Esophagus muscularis mucosa (tissue), 4 donors: ENCODE measurements around the gene SYNJ2. TPM values are rescaled to one million over a fixed set of nuclear protein-coding genes. Genes with fewer than 3 reads are reported as not detected.
A peak's percentile ranks its signal among the peaks of the same experiment; 100 is the strongest.

Experiments used
- DNase-seq: peaks from one replicate; pipeline ENCODE4 v3.0.0-alpha.2; 2017; ENCODE audit errors: extremely low spot score
- H3K27ac ChIP-seq, 4 donors: fragments of 200-600 bp; sonication (generic); replicated peaks in 1 of 4; 1 replicate in 3 of 4; 2 replicates in 1 of 4; pipeline ENCODE4 v1.5.1; 2016 to 2019; ENCODE audit warnings: mild to moderate bottlenecking in 1 of 4
- H3K27me3 ChIP-seq, 4 donors: fragments of 200-600 bp; sonication (generic); one replicate each; pipeline versions ENCODE4 v1.5.1 to v1.6.0; 2016 to 2019
- H3K36me3 ChIP-seq, 4 donors: fragments of 200-600 bp; sonication (generic); one replicate each; pipeline ENCODE4 v1.5.1; 2016 to 2019
- H3K4me1 ChIP-seq, 4 donors: fragments of 200-600 bp; sonication (generic); one replicate each; pipeline ENCODE4 v1.5.1; 2016 to 2019
- H3K4me3 ChIP-seq, 4 donors: fragments of 200-600 bp; sonication (generic); 1 replicate in 2 of 4; 2 replicates in 2 of 4; pipeline ENCODE4 v1.5.1; 2016 to 2019; ENCODE audit warnings: mild to moderate bottlenecking in 4 of 4, moderate library complexity in 1 of 4
- H3K9me3 ChIP-seq, 4 donors: fragments of 200-600 bp; sonication (generic); 1 replicate in 3 of 4; 2 replicates in 1 of 4; pipeline ENCODE4 v1.5.1; 2016 to 2019
- EP300 ChIP-seq: sonication (generic); formaldehyde crosslinking; IDR thresholded peaks from one replicate; pipeline ENCODE4 v1.6.1; 2017; ENCODE audit warnings: antibody characterized with exemption
- POLR2A ChIP-seq: fragments of 450-650 bp; IDR thresholded peaks from one replicate; pipeline ENCODE4 v1.6.1; 2017; ENCODE audit warnings: antibody characterized with exemption, moderate library complexity, mild to moderate bottlenecking, low read depth
- POLR2AphosphoS5 ChIP-seq, 2 donors: sonication (generic); formaldehyde crosslinking; IDR thresholded peaks; one replicate each; pipeline ENCODE4 v1.6.1; 2017; ENCODE audit warnings: antibody characterized with exemption in 2 of 2
- WGBS: methylation state at CpG from one replicate; pipeline ENCODE4 v1.1.5; 2018; 5-methylcytosine and 5-hydroxymethylcytosine counted together
- intact Hi-C: fragments of 100-400 bp; cut with DNase I; formaldehyde crosslinking; loops from one replicate; pipeline ENCODE4 v1.15.1; 2023
- total RNA-seq, 4 donors: library from RNA; depleted of rRNA; stranded (reverse); fragments of >200 nt; gene quantifications; one replicate each; pipeline versions ENCODE4 v1.1.0 to v1.2.1, GENCODE V29; 2016
- TF ChIP-seq, protein P1 (sequence below), 3 experiments: fragments of 200-600 bp in 2 of 3; fragments of 450-650 bp in 1 of 3; sonication (generic) in 2 of 3; IDR thresholded peaks; one replicate each; pipeline ENCODE4 v1.5.1; 2017 to 2019; ENCODE audit warnings: antibody characterized with exemption in 3 of 3, mild to moderate bottlenecking in 2 of 3, moderate library complexity in 1 of 3

SYNJ2 gene
- total RNA-seq, 4 donors from 2014 or later, result 17.0 to 25.3 (median 25.1) TPM

DNA sequence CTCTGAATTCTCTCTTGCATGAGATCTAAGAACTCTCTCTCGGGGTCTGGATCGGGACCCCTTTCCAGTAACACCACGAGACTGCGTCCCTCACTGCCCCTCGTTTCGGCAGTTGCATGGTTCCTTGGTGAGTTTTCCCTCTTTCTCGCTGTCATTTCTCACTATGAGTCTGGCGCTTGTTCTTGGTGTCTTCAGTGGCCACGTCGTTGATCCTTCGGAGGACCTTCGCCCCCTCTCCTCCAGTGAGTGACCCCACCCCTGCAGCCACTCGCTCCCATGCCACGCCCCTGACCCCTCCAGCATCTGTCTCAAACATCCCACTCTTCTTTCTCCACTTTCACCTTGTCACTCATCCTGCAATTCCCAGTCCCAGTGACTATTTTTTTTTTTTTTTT, 23.0 kb downstream of the SYNJ2 start:
- WGBS, result 94% methylated on average over 14 of the region's 14 CpGs
- no peak for DNase-seq
- peak overlapping the region; percentile 83 to 87 (median 86) for H3K27ac ChIP-seq
- no peak overlapping the region for H3K4me3 ChIP-seq
- peaks cover 59 to 87% (median 78%) of the 10 kb centered on the region in 4 donors for H3K4me1 ChIP-seq
- H3K36me3 ChIP-seq, result no peaks in the 10 kb centered on the region
- no peak for TF ChIP-seq POLR2AphosphoS5 (IDR thresholded peaks at IDR 0.05)
- no peak for TF ChIP-seq EP300
- TF ChIP-seq, protein P1, sequence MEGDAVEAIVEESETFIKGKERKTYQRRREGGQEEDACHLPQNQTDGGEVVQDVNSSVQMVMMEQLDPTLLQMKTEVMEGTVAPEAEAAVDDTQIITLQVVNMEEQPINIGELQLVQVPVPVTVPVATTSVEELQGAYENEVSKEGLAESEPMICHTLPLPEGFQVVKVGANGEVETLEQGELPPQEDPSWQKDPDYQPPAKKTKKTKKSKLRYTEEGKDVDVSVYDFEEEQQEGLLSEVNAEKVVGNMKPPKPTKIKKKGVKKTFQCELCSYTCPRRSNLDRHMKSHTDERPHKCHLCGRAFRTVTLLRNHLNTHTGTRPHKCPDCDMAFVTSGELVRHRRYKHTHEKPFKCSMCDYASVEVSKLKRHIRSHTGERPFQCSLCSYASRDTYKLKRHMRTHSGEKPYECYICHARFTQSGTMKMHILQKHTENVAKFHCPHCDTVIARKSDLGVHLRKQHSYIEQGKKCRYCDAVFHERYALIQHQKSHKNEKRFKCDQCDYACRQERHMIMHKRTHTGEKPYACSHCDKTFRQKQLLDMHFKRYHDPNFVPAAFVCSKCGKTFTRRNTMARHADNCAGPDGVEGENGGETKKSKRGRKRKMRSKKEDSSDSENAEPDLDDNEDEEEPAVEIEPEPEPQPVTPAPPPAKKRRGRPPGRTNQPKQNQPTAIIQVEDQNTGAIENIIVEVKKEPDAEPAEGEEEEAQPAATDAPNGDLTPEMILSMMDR (IDR thresholded peaks at IDR 0.05), result no peak
- no peak for TF ChIP-seq POLR2A
- no peaks in the 10 kb centered on the region for H3K27me3 ChIP-seq
- intact Hi-C loops, result no loop called here
- H3K9me3 ChIP-seq, result no peaks in the 10 kb centered on the region

DNA sequence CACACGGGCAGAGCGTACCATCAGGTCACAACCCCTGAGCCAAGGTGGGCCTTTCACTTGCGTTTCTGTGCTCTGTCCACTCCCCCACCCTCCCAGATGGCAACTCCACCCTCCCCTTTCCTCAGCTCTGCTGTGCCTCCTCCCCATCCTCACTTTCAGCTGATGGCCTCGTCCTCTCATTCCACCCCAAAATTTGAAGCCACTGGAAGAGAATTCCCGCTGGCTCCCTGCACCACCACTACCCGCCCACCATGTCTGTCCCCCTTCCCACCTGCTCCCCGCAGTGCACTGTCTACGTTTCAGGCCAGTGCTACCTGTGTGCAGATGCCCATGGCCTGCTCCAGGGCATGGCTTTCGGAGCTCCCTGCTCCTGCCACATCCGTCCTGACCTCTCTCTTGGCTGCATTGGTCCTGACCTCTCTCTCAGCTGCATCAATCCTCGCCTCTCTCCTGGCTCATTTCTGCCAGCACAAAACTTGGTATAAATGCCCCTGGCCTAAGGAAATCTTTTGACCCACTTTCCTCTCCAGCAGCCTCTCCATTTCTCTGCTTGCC, 24.0 kb downstream of the SYNJ2 start:
- Histone ChIP-seq H3K9me3 (no peaks in the 10 kb centered on the region), H3K4me3 (no peak overlapping the region), H3K27me3 (no peaks in the 10 kb centered on the region), H3K4me1 (peaks cover 58 to 87% (median 74%) of the 10 kb centered on the region in 4 donors), H3K36me3 (no peaks in the 10 kb centered on the region), H3K27ac (peak overlapping the region; percentile 32 to 87 (median 69))
- 91% methylated on average over 11 of the region's 11 CpGs for WGBS
- no peak for DNase-seq
- intact Hi-C loops, result no loop called here
- TF ChIP-seq POLR2A (no peak), POLR2AphosphoS5 (IDR thresholded peaks at IDR 0.05) (no peak), EP300 (no peak)
- TF ChIP-seq, protein P1 (IDR thresholded peaks at IDR 0.05), result no peak

DNA sequence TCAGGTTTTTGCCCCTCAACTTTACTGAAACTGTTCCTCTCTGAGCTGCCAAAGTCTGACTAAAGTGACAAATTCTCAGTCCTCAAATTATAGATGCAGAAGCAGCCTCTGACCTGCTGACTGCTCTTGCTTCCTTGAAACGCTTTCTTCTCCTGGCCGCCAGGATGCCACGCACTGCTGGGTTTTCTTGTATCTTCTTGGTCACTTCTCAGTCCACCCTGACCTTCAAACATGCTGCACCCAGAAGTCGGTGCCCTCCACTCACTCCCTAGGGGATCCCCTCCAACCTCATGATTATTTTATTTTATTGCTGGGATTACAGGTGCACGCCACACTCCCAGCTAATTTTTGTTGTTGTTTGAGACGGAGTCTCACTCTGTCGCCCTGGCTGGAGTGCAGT, 24.7 kb downstream of the SYNJ2 start:
- Histone ChIP-seq H3K9me3 (no peaks in the 10 kb centered on the region), H3K27me3 (no peaks in the 10 kb centered on the region), H3K27ac (peak overlapping the region in 2 of 4 donors; percentile 54 to 87), H3K4me3 (no peak overlapping the region), H3K36me3 (no peaks in the 10 kb centered on the region), H3K4me1 (peaks cover 56 to 87% (median 70%) of the 10 kb centered on the region in 4 donors)
- no peak for DNase-seq
- TF ChIP-seq POLR2A (no peak), EP300 (no peak), POLR2AphosphoS5 (IDR thresholded peaks at IDR 0.05) (no peak)
- TF ChIP-seq, protein P1 (IDR thresholded peaks at IDR 0.05), result no peak
- intact Hi-C loops, result no loop called here
- WGBS, result 91% methylated on average over 7 of the region's 7 CpGs

DNA sequence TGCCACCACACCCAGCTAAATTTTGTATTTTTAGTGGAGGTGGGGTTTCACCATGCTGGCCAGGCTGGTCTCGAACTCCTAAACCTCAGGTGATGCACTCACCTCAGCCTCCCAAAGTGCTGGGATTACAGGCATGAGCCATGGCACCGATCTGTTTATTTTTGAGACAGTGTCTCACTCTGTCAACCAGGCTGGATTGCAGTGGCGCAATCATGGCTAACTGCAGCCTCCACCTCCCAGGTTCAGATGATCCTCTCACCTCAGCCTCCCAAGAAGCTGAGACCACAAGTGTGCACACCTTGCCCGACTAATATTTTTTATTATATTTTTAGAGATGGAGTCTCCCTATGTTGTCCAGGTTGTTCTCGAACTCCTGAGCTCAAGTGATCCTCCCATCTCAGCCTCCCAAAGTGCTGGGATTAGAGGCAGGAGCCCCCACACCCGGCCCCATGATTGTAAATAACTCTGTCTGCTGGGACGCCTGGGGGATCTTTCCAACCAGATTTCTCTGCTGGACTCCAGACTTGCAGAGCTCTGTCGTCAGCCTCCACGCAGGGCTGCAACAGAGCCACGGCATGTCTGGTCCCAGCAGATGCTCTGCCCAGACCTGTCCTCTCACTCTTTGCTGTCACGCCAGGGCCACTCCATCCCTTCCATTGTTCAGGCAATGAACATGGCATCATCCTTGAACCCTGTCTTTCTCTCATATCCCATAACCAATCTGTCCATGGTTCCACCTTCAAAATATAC, 25.3 kb downstream of the SYNJ2 start:
- DNase-seq, result no peak
- no peaks in the 10 kb centered on the region for H3K9me3 ChIP-seq
- WGBS, result 96% methylated on average over 10 of the region's 11 CpGs
- intact Hi-C loops, result no loop called here
- H3K27ac ChIP-seq, result peak overlapping the region in 2 of 4 donors; percentile 15 to 24
- H3K4me1 ChIP-seq, result peaks cover 53 to 81% (median 66%) of the 10 kb centered on the region in 4 donors
- no peaks in the 10 kb centered on the region for H3K27me3 ChIP-seq
- TF ChIP-seq EP300 (no peak), POLR2AphosphoS5 (IDR thresholded peaks at IDR 0.05) (no peak), POLR2A (no peak)
- TF ChIP-seq, protein P1 (IDR thresholded peaks at IDR 0.05), result no peak
- no peak overlapping the region for H3K4me3 ChIP-seq
- no peaks in the 10 kb centered on the region for H3K36me3 ChIP-seq
